Forelimb muscle (tissue), 1 donor: ENCODE data around the gene SLU7. TPM values are rescaled to one million over a fixed set of nuclear protein-coding genes. Genes with fewer than 3 reads are reported as not detected.
A peak's percentile ranks its signal among the peaks of the same experiment; 100 is the strongest.

Source experiments
- DNase-seq: peaks from one replicate; pipeline ENCODE4 v3.0.0-alpha.2; 2013; ENCODE audit warnings: low read depth
- polyA plus RNA-seq: library from polyadenylated mRNA; unstranded; fragments of 120-200 nt; gene quantifications from one replicate; pipeline ENCODE4 v1.2.1, GENCODE V29; 2013; ENCODE audit not compliant: insufficient read length

SLU7 gene
- polyA plus RNA-seq, 1 donor = 42.7 TPM

DNA sequence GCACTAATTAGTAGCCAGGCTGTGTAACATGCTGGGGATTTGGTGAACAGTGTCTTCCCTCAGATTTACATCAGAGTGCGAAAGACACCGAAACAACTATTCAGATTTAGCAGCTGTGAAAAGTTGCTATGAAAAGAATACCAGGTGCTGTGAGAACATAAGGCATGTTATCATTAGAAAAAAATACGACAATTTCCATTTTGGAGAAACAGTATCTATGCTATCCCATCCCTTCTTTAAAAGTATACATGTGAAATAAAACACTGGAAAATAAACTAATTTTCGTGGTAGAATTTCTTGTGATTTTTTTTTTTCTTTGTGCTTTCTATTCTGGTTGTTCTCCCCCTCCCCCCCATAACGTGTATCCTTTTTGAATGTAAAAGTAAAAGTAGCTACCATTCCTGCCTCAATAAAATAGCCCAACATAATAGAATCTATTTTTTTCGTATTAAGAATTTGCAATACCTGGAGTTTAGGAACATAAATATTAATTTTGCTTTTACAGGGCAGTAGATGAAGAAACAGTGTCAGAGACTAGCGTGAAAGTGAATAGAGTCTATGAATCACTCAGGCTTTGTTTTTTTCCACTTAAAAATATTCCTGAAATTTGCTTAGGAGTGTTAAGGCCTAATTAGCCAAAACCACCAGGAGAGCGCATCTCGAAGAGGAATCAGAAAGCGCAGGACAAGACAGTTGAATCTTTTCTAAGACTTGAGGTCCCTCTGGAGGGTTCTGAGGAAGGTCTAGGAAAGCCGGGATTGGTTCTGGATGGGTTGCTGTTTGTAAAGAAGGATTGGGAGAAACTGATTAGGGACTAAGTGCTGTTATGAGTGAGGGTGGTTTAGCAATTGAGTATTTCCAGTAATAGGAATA, 813 bp upstream of the SLU7 start:
- DNase-seq = no peak

DNA sequence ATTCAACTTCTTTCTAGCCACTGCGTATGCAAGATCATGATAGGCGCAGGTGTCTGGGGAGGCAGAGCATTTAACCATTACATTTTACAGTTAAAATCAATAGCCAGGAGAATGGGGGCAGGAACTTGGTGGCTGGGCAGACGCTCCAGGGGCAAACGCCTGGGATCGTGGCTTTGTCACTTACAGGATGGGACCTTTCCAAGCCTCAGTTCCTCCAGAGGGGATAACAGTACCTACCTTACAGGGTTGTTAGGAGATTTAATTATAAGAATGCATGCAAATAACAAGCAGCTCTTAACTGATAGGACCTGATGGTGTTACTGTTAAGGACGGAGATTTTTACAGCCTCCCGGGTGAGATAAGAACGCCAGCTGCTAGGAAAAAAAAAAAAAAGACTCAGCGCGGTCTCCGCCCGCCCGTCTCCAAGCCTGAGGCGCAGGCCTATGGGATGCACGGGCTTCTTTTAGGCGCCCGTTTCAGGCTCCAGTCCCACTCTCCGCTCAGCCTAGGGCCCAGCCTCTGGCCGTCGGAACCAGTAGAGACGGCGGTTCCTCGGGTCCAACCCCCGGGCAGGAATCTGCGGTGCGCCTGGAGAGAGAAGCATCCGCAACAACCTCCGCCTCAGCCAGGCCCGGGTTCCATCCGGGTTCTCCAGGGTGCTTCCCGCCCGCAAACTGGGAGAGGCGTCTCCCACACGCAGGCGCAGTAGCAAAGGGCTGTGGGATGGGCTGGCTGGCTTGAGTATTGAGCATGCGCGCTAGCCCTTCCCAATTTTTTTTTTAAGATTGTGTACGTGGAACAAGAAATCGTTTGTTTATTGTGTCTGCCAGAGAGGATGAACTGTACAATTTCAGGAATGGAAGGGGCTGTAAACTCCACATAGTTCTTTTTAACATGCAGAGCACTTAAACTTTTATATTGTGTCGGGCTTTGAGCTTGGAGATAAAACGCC, 19.2 kb downstream of the SLU7 start, which contains the start of gene FAM200C:
TSS of gene FAM200C (minus strand) at position 653 of the 952 bp plus-strand sequence. CDS start 4,564 bp downstream, outside the sequence.
- DNase-seq = peak; percentile 77

DNA sequence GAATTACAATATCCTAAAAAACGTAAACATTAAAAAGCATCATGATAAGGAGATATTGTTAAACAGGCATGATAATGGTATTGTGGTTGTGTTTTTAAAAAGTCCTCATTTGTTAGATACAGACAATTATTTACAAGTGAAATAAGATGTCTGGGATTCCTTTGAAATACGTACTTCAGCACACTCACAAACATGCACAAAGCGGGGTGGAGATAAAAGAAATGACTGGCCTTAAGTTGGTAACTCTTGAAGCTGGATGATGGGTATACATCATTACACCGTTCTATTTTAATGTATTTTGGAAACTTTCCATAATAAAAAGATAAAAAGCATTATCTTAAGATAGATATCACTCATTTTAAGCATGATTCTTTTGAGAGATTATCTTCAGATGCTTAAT, 20.1 kb downstream of the SLU7 start:
- no peak for DNase-seq

DNA sequence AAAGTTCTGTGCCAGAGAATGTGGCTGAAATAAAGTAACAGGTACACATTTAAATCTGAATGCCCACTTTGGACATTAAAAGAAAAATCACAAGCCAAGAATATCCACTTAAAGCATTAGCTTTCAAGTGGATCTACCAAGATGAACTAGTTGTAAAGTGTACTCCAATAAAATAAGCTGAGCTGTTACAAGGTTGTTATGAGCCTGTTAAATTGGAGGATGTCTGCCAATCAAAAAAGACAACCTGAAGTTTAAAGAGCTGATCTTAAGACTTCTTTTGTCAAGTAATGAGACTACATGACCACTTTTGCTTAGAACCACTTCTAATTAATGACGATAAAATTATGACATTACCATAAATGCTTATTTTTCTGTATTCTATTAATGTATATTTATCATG, 21.4 kb downstream of the SLU7 start:
- no peak for DNase-seq

DNA sequence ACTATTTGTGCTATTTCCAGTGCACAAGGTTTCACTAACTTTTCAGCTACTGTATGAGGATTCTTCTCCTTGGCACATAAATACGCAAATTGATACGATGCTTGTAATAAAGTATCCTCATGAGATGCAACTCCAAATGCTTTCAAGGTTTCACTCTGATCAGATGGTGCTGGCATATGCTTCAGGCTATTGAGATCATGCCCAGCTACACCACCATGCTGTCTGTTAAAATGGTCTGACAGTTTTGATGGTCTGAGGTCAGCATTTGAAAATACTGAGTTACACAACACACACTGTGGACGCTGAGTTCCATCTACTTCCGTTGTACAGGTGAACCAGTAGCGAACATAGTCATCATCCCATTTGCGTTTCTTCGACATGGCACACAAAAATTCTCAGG, 23.8 kb downstream of the SLU7 start:
- no peak for DNase-seq

DNA sequence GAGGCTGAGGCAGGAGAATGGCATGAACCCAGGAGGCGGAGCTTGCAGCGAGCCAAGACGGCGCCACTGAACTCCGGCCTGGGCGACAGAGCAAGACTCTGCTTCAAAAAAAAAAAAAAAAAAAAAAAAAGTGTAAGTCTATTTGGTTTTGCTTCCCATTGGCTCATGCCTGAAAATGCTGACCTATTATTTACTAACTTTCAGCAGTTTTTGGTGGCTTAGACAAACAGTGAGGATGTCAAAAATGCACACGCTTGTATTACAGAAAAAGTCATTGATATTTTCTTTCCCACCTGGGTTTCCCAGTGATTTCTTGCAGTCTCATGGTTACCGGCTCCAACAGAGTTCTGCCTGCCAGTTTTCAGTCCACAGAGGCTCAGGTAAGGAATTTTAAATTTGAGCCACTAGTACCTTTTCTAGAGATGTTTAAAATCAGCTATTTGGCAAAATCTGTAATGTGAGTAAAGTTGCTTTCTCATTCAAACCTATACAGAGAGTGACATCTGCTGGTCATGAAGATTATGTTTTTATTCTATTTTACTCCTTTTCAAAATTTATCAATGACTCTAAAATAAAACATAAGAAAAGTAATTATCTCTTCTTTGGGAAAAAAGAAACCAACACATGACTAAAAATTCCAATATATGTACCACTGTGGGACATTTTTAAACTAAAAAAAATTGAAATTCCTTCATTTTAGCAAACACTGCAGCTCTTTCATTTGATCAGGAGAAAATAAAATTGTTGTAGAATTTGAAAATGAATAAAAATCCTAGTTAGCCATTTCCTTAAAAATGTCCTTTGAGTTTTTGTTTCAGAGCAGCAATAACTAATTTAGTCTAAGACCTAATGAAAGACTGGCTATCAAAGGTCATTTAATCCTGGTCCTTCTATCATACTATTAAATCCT, 27.8 kb downstream of the SLU7 start:
- no peak for DNase-seq

DNA sequence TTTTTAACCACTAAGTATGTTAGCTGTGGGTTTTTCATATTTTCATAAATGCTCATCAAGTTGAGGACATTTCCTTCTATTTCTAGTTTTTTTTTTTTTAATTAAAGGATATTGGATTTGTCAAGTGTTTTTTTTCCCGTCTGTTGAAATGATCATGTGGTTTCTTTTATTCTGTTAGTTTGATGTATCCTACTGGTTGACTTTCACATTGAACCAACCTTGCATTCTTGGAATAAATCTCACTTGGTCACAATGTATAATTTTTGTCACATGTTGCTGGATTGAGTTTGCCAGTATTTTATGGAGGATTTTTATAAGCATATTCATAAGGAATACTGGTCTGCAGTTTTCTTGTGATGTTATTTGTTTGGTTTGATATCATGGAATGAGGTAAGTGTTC, 31.4 kb downstream of the SLU7 start:
- DNase-seq = no peak

DNA sequence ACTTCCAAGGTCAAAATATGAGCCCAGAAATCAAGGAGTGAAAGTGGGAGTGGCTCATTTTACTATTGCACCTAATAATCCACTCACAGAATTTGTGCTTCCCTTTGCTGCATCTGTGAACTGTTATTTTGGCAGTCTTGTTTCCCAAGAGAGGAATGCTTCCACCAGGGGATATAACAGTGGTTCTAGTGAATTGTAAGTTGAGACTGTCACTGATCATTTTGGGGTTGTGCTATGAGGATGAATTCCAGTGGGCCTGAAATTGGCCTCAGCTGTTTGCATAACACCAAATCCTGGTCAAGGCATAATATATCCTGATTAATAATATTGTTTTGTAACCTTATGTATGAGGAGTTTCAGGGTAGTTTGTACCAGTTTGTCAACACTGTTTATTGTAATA, 33.4 kb downstream of the SLU7 start:
- DNase-seq = no peak

DNA sequence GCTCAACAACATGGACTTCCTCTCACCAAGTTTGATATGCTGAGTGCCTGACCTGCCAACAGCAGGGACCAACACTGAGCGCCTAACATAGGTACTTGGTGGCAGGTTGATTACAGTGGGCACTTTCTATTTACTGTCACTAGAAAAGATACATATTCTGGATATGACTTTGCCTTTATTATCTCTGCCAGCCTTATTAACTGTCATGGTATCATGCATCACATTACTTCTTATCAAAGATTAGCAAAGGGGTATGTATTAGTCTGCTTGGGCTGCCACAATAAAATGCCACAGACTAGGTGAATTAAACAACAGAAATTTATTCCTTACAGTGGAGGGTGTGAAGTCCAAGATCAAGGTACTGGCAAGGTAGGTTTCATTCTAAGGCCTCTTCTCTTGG, 34.2 kb downstream of the SLU7 start:
- DNase-seq = no peak

DNA sequence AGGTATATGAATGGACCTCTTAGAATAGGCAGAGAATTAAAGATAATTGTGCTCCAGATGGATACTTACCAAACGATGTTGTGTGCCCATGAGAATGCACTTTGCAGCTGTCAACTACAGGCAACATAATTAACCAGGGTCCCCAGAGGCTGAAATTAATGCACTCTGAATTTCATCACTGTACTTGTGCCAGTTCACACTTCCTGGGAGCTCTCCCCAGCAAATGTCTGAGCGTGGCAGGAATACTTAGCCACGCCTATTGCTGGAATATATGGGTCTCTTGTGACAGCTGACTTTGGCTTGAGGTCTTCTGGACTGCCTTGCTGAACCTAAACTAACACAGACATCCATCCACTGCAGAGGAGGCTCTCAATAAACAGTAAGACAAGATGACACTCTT, 36.5 kb downstream of the SLU7 start:
- no peak for DNase-seq

DNA sequence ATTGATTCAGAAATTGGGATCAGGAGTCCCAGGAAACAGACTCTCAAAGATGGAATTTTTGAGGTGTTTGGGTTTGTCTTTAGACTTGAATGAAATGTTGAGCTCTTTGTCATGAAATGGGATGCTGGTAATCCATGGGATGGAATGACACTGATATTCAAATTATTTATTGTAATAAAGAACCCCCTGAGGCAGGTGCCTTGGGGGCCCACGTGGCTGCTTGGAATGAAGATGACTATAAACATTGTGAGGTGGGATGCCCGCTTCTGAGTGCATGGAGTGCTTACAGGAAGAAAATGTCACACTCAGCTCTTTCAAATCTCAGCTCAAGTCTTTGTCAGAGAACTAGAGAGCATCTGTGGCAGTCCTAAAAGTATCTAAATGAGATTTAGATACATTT, 38.8 kb downstream of the SLU7 start:
- DNase-seq = no peak

DNA sequence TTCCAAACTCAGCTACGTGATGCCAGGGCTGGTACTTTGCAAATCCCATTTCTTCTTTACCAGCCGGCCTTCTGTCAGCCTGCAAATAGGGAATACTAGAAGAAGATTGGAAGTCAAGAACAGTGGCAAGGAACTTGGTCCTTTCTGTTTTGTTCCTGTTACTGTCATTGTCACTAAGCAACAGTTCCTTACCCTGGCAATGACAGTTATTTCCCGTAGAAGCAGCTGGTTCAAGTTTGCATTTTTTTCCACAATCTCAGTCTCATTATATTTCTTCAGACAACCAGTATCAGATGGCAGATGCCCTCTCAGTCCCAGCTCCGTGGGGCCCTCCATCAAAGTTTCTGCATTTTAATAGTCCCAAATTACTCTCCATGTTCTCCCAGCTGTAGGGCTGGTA, 39.4 kb downstream of the SLU7 start:
- no peak for DNase-seq

DNA sequence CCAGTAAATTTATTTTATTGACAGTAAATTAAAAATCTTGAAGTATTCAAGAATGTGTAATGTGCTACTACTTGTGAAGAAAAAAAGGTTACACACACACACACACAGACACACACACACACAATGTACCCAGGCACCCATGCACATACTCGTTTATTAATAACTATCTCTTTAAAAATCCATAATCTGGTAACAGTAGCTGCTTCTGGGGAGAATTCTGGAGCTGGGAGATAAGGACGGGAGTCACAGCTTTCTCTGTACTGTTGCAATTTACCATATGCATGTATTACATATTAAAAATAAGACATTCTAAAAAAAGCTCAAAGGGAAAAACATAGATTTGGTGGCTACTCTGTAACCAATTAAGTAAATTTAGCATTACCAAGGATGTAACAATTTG, 40.6 kb downstream of the SLU7 start:
- no peak for DNase-seq

DNA sequence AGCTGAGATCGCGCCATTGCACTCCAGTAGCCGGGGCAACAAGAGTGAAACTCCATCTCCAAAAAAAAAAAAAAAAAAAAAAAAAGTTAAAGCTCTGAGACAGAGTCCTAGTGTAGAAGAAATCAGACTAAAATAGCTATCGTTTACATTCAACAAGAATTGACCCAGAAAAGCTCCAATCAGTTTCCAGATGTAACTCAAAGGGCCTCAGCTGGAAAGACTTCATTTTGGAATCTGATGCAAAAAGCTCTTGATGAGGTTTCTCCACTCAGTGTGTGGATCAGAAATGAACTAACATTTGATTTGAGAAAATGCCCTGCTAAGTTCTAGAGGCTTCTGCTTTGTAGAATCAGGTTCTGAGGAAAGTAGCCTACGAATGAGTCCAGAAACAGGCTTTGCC, 41.2 kb downstream of the SLU7 start:
- DNase-seq = no peak

DNA sequence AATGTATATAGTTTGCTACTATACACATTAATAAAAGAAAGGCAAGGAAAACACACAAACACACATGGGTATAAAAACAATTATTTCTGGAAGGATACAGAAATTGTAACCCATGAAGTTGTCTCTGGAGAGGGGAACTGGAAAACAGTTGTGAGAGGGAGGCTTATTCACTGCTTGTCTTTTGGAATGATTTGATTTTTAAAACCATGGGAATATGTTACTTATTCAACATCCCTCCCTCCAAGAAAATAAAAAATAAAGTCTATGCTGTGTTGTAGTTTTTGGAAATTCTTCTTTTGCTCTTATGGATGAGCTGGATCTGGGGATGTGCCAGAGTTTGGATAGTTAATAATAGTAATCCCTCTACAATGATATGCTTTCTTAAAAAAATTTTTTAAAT, 42.5 kb downstream of the SLU7 start:
- no peak for DNase-seq

DNA sequence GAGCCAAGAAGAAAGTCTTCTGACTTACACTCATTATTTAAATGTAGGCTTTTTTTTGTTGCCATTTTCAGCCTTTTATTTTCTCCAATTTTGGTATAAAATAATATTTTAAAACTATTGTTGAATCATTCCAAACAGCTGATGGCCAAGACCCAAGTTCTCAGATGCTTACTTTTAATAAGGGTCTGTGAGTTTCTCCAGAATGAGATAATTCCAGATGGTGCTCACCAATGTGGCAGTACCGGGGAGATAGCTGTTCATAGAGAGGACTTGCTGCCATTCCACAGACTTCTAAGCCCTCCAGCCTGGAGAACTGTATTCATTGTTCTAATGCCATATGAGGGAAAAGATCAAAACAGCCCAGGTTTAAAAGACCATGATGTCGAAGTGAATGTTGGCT, 43.2 kb downstream of the SLU7 start:
- DNase-seq = no peak

DNA sequence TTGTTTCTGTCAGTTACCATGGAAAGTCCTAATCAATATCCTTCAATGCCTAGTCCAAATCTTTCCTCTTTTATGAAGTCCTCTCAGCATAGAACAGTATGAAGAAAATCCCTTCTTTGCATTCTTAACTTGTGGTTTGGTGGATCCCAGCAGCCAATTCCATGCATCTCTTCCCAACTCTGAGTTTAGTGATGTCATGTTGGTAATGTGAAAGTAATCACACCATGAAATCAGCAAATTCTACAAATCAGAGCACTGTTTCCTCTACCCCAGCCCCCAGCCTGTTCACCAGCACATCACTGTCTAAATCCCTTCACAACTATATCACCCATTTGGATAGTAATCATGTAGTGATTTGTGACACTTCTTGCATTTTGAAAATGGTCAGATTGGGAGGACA, 43.7 kb downstream of the SLU7 start:
- DNase-seq = no peak

DNA sequence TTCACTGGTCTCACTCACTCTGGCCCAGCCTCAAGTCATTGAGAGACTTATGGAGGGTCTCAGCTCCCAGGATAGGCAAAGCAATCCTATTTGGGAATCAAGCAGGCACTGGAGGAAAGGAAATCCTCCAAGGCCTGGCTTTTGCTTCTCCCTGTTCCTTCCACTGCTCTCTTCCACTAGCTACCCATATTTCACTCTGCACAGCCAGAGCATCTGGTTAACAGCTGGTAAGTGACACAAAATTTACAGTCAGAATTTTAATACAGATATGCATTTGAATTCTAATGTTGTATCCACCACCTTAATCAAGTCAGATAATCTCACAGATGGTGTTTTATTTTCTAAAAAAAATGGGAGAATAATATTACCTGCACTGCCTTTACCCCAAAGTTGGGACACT, 47.6 kb downstream of the SLU7 start:
- DNase-seq = no peak

DNA sequence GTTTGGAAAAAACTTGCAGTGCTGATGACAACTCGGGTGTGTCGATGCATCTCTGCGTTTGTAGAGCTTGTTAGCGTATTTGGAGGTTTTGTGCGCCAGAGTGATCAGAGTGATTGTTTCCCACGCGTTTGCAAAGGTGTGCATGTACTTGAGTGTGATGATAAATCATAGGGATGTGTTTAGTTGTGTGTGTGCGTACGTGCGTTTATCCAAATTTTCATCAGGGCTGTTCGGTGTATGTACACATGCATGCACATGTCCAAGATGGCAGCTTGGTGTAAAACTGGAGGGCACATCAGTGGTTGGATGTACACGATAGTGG, 48.2 kb downstream of the SLU7 start:
- no peak for DNase-seq

DNA sequence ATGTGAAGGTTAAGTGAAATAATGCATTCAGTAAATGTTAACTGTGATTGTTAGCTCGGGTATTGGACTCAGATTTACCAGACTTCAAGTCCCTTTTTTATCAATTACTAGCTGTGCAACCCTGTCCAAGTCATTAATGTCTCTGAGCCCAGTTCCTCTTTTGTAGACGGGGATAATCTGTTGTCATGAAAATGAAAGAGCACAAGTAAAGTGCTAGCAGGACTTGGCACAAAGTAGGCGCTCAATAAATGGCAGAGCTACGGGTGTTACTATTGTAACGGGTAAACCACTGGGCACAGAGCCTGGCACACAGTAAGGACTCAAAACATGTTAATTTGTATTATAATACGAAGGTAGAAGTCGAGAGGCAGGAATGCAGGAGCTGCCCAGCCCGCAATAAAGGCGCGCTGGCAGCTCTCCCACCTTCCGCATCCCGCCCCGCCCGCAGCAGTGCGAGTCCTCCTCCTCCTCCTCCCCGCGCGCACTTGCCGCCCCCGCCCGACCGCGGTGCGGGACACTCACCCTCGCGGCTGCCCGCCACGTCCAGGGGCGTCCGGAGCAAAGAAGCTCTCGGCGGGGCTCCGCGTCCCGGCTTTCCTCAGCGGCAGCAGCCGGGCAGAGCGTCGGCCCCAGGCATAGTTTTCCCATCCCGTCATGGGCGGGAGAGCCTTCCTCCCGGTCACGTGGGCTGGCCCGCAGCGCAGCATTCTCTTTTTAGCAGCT, 48.7 kb downstream of the SLU7 start, which contains the start of gene C1QTNF2:
TSS of gene C1QTNF2 (minus strand) at position 637 of the 723 bp plus-strand sequence. CDS start 15,615 bp downstream, outside the sequence.
- no peak for DNase-seq

DNA sequence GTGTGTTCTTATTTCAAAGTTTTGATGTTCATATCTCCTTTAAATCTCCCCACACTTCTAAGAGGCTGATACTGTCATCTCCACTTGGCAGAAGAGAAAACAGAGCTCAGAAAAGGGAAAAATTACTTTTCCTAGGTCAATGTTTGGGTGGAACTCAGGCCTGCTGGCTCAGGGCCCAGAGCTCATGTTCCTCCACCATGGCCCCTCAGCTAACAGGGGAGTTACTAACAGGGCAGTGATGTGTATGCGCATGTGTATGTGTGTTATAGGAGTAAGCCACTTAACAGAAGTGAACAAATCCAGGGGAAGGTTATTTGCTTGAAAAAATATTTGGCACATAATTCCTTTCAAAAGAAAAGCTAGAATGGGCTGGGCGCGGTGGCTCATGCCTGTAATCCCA, 51.0 kb downstream of the SLU7 start:
- DNase-seq = no peak
